Activated B cell treated with CpG ODN at 0.5 μM for 24 hours (primary cell): ENCODE measurements around the gene RPS6KB2. TPM values are rescaled to one million over a fixed set of nuclear protein-coding genes. Genes with fewer than 3 reads are reported as not detected.

Source experiments
- ATAC-seq: fragments of 200-7000 bp; cut with Tn5 transposase; one replicate; pipeline ENCODE4 v1.10.0; 2021; ENCODE audit warnings: low read depth, mild to moderate bottlenecking, moderate library complexity
- CTCF ChIA-PET: fragments of 350-600 bp; sonication (Branson Sonifier 250); formaldehyde crosslinking; loops from one replicate; lab custom pipeline; 2021; ENCODE audit warnings: antibody characterized with exemption; lab: Charles Lee
- POLR2A ChIA-PET: fragments of 350-600 bp; sonication (Branson Sonifier 250); formaldehyde crosslinking; loops from one replicate; lab custom pipeline; 2021; ENCODE audit warnings: antibody characterized with exemption; lab: Charles Lee
- DNase-seq: peaks from one replicate; pipeline ENCODE4 v3.0.0; 2022
- H3K27ac Mint-ChIP-seq: one replicate; pipeline ENCODE4 v1.8.0; 2020; ENCODE audit warnings: mixed read lengths
- H3K27me3 Mint-ChIP-seq: one replicate; pipeline ENCODE4 v1.8.0; 2021; ENCODE audit warnings: mixed read lengths
- H3K36me3 Mint-ChIP-seq: one replicate; pipeline ENCODE4 v1.8.0; 2021; ENCODE audit warnings: low read depth, mixed read lengths
- H3K4me1 Mint-ChIP-seq: one replicate; pipeline ENCODE4 v1.8.0; 2021; ENCODE audit warnings: mixed read lengths
- H3K4me3 Mint-ChIP-seq: one replicate; pipeline ENCODE4 v1.8.0; 2020; ENCODE audit warnings: mild to moderate bottlenecking, mixed read lengths
- H3K9me3 Mint-ChIP-seq: one replicate; pipeline ENCODE4 v1.8.0; 2020; ENCODE audit warnings: mixed read lengths
- CTCF ChIP-seq: fragments of 200-600 bp; IDR thresholded peaks from one replicate; pipeline ENCODE4 v1.8.0; 2022; ENCODE audit warnings: antibody characterized with exemption, mild to moderate bottlenecking
- intact Hi-C: fragments of 100-400 bp; cut with micrococcal nuclease; formaldehyde crosslinking; loops from one replicate; pipeline ENCODE4 v1.15.1; 2024
- total RNA-seq: library from RNA; stranded (reverse); gene quantifications from 2 replicates; pipeline ENCODE4 v1.2.3, GENCODE V29; 2022

The RPS6KB2 gene
- total RNA-seq, 1 donor from 2014 or later: 74.5 TPM

DNA sequence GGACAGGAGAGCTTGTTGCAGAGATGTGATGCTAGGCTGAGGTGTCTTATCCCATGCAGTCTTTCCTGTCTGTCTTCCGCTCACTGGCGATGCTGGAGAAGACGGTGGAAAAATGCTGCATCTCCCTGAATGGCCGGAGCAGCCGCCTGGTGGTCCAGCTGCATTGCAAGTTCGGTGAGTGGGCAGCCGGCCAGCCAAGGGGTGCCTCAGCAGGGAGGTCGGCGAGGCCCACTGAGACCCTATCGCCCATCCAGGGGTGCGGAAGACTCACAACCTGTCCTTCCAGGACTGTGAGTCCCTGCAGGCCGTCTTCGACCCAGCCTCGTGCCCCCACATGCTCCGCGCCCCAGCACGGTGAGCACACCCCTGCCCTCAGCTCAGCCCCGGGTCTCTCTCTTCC lies 34.9 kb upstream of the RPS6KB2 start:
- CTCF ChIA-PET: no interaction called here
- Mint-ChIP-seq H3K27me3 (no peaks in the 10 kb centered on the region), H3K36me3 (peaks cover 30% of the 10 kb centered on the region), H3K4me1 (peaks cover 53% of the 10 kb centered on the region), H3K27ac (no peak overlapping the region), H3K4me3 (peak overlapping the region; percentile 89), H3K9me3 (no peaks in the 10 kb centered on the region)
- intact Hi-C loops: no loop called here
- ATAC-seq: no peak
- TF ChIP-seq CTCF: no peak
- POLR2A ChIA-PET: interaction anchor here (0.5 to 17.5 kb wide), 5 partner anchors 9 to 237 kb away, joined by 5 to 693 read pairs (median 16); partner anchors contain the start of genes AIP, PPP1CA, PTPRCAP and RPS6KB2
- DNase-seq: no peak

DNA sequence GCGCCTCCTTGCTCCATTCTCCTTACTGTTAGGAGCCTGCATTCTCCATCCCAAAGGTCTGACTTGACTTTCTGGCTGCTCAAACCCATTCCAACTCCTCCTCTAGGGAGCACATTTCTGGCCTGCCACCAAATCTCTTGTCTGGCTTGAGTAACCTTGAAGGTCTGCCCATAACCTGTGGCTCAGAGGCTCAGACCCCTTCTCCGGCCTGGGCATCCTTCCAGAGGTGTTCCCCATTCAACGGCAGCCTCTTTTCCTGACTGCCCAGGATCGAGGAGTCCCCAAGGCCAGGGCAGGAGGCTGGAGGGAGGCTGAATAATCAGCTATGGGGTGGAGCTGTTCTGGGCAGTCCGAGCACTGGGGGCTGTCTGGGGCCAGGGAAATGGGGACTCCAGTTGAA lies 34.3 kb upstream of the RPS6KB2 start:
- CTCF ChIA-PET: no interaction called here
- Mint-ChIP-seq H3K27me3 (no peaks in the 10 kb centered on the region), H3K36me3 (peaks cover 32% of the 10 kb centered on the region), H3K9me3 (no peaks in the 10 kb centered on the region), H3K27ac (no peak overlapping the region), H3K4me3 (peak overlapping the region; percentile 44), H3K4me1 (peaks cover 54% of the 10 kb centered on the region)
- POLR2A ChIA-PET: interaction anchor here (1.3 to 17.5 kb wide), 4 partner anchors 13 to 40 kb away, joined by 5 to 693 read pairs (median 12); partner anchors contain the start of genes POLD4, PTPRCAP and RPS6KB2
- intact Hi-C loops: no loop called here
- TF ChIP-seq CTCF: no peak
- no peak for DNase-seq
- no peak for ATAC-seq

- Mint-ChIP-seq H3K4me1 (peaks cover 57% of the 10 kb centered on the region), H3K36me3 (peaks cover 45% of the 10 kb centered on the region), H3K4me3 (no peak overlapping the region), H3K27me3 (no peaks in the 10 kb centered on the region), H3K27ac (no peak overlapping the region), H3K9me3 (no peaks in the 10 kb centered on the region)
- intact Hi-C loops: no loop called here
- no peak for TF ChIP-seq CTCF
- ATAC-seq: no peak
- DNase-seq: no peak
- CTCF ChIA-PET: interaction anchor here (1.7 kb wide), 1 partner anchor 13 kb away, joined by 4 read pairs; no protein-coding TSS in a partner anchor
- POLR2A ChIA-PET: interaction anchor here (0.6 to 17.5 kb wide), 7 partner anchors 22 to 110 kb away, joined by 3 to 693 read pairs (median 5); partner anchors contain the start of genes PITPNM1, POLD4, PTPRCAP and RPS6KB2
Measured at GRCh38 chr11:67395555-67396258, 32.6 kb upstream of the RPS6KB2 start.

DNA sequence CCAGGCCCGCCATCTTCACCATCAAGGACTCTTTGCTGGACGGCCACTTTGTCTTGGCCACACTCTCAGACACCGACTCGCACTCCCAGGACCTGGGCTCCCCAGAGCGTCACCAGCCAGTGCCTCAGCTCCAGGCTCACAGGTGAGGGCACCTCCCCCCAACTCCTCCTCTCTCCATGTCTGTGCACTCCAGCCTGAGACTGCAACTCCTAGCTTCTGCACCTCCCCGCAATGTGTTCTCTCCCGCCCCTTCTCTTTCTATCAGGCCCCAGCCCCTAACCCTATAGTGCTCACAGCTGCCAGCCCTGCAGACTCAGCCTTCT lies 32.1 kb upstream of the RPS6KB2 start:
- no peak for ATAC-seq
- DNase-seq: no peak
- Mint-ChIP-seq H3K9me3 (no peaks in the 10 kb centered on the region), H3K4me1 (peaks cover 57% of the 10 kb centered on the region), H3K4me3 (no peak overlapping the region), H3K27ac (no peak overlapping the region), H3K36me3 (peaks cover 48% of the 10 kb centered on the region), H3K27me3 (no peaks in the 10 kb centered on the region)
- TF ChIP-seq CTCF: no peak
- ChIA-PET POLR2A (interaction anchor here (0.6 to 17.5 kb wide), 6 partner anchors 22 to 109 kb away, joined by 3 to 693 read pairs (median 4); partner anchors contain the start of genes PITPNM1, POLD4, PTPRCAP and RPS6KB2), CTCF (interaction anchor here (1.7 kb wide), 1 partner anchor 14 kb away, joined by 4 read pairs; no protein-coding TSS in a partner anchor)
- intact Hi-C loops: no loop called here
